Adipocyte (in vitro differentiated cells): Measurements from ENCODE around the gene MTO1.
A peak's percentile ranks its signal among the peaks of the same experiment; 100 is the strongest.
"Not testable (repeated sequence)": the region's sequence is repeated elsewhere in the genome, so short reads cannot be mapped to it uniquely, and the experiment has no call there.

ENCODE experiments used
- DNase-seq: peaks from one replicate; pipeline ENCODE4 v3.0.0-alpha.2; 2015; ENCODE audit warnings: low read depth
- H3K27me3 ChIP-seq: replicated peaks from 2 replicates; pipeline ENCODE4 v1.7.0; 2013; ENCODE audit warnings: mild to moderate bottlenecking, low read length, moderate library complexity; ENCODE audit not compliant: control insufficient read depth, insufficient read depth
- H3K36me3 ChIP-seq: 2 replicates; pipeline ENCODE4 v1.7.0; 2013; ENCODE audit warnings: low read length, mild to moderate bottlenecking, moderate library complexity; ENCODE audit not compliant: control insufficient read depth, insufficient read depth, severe bottlenecking
- H3K4me1 ChIP-seq: 2 replicates; pipeline ENCODE4 v1.7.0; 2013; ENCODE audit warnings: mild to moderate bottlenecking, low read length, moderate library complexity; ENCODE audit not compliant: control insufficient read depth, insufficient read depth
- H3K4me3 ChIP-seq: 2 replicates; pipeline ENCODE4 v1.7.0; 2013; ENCODE audit warnings: mild to moderate bottlenecking, low read length, moderate library complexity
- H3K9ac ChIP-seq: 2 replicates; pipeline ENCODE4 v1.7.0; 2013; ENCODE audit warnings: mild to moderate bottlenecking, low read length, moderate library complexity
- H3K9me3 ChIP-seq: 2 replicates; pipeline ENCODE4 v1.7.0; 2013; ENCODE audit warnings: mild to moderate bottlenecking, low read length, moderate library complexity; ENCODE audit not compliant: control insufficient read depth

MTO1 gene, protein sequence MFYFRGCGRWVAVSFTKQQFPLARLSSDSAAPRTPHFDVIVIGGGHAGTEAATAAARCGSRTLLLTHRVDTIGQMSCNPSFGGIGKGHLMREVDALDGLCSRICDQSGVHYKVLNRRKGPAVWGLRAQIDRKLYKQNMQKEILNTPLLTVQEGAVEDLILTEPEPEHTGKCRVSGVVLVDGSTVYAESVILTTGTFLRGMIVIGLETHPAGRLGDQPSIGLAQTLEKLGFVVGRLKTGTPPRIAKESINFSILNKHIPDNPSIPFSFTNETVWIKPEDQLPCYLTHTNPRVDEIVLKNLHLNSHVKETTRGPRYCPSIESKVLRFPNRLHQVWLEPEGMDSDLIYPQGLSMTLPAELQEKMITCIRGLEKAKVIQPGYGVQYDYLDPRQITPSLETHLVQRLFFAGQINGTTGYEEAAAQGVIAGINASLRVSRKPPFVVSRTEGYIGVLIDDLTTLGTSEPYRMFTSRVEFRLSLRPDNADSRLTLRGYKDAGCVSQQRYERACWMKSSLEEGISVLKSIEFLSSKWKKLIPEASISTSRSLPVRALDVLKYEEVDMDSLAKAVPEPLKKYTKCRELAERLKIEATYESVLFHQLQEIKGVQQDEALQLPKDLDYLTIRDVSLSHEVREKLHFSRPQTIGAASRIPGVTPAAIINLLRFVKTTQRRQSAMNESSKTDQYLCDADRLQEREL

DNA sequence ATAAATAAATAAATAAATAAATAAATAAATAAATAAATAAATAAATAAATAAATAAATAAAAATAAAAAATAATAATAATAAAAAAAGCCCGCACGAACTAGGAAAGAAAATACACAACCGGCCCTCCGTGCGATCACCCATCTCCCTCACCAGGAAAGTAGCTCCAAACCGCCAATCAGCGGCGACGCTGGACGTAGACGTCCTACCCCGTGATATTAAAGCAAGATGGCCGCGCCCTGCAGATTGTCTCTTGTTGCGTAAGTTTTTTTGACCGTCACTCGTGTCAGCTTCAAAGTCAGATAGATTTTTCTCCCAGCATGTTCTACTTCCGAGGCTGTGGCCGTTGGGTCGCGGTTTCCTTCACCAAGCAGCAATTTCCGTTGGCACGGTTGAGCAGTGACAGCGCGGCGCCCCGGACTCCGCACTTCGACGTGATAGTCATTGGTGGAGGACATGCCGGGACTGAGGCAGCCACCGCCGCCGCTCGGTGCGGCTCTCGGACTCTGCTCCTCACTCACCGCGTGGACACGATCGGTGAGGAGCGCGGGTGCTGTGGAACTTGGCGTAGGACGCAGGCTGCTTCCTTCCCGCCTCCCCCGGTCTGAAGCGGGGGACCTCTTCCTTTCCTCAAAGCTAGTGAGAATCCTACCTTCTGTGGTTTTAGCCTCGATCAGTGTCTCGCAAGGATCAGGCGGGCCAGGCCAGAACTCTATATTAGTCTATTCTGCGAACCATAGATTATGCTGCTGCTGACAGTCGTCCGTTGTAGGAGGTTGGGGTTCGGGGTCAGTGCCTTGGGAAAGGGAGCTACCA, at the start of gene MTO1:
Gene MTO1, plus strand, starts transcription at position 201 of the 814 bp plus-strand sequence. Its CDS starts 118 bp downstream, at position 319.
- peaks cover 8% of the 10 kb centered on the region for H3K36me3 ChIP-seq
- DNase-seq: peak; percentile 98
- peaks cover 12% of the 10 kb centered on the region for H3K4me1 ChIP-seq
- peak within 1 kb of the TSS; percentile 98 for H3K9ac ChIP-seq
- peak within 1 kb of the TSS; percentile 98 for H3K4me3 ChIP-seq
- H3K9me3 ChIP-seq: no peaks in the 10 kb centered on the region
- H3K27me3 ChIP-seq: no peaks in the 10 kb centered on the region

DNA sequence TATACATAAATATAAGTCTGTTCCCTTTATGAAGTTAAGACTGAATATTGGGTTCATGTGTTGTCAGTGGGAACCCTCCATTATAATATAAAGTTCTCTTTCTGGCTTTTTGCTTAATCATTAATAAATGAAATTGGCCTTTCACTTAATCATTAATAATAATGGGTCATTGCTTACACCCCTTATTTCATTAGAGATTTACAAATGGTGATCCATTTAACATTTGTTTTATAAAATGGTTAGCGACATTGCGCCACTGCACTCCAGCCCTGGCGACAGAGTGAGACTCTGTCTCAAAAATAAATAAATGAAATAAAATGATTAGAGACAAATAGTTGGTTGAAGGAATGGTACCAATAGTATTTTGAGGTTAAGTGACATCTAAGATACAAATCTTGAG, 48.4 kb upstream of the MTO1 start:
- no peaks in the 10 kb centered on the region for H3K36me3 ChIP-seq
- no peaks in the 10 kb centered on the region for H3K9me3 ChIP-seq
- peaks cover 6% of the 10 kb centered on the region for H3K4me1 ChIP-seq
- H3K9ac ChIP-seq: no peak overlapping the region
- no peak overlapping the region for H3K4me3 ChIP-seq
- H3K27me3 ChIP-seq: no peaks in the 10 kb centered on the region
- DNase-seq: no peak

DNA sequence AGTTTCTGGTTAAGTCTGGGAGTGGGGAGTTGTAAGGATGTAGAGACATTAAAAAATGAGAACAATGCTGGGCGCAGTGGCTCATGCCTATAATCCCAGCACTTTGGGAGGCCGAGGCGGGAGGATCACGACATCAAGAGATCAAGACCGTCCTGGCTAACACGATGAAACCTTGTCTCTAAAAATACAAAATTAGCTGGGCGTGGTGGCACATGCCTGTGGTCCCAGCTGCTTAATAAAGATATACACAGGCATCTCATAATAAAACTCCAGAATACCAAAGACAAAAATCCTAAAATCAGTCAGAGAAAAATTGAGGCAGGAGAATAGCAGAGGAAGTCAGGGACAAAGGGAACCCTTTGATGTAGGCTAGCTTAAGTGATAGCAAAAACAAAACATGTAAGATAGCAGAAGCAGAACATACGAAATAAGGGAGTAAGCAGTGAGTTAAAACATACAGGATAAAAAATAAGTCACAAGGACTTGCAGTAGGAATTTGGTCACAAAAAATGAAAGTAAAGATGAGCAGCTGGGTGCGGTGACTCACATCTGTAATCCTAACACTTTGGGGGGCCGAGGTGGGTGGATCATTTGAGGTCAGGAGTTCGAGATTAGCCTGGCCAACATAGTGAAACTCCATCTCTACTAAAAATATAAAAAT, 43.3 kb upstream of the MTO1 start:
- H3K27me3 ChIP-seq: no peaks in the 10 kb centered on the region
- H3K4me3 ChIP-seq: no peak overlapping the region
- no peaks in the 10 kb centered on the region for H3K4me1 ChIP-seq
- no peak overlapping the region for H3K9ac ChIP-seq
- H3K9me3 ChIP-seq: no peaks in the 10 kb centered on the region
- peak; percentile 7 for DNase-seq
- H3K36me3 ChIP-seq: no peaks in the 10 kb centered on the region

DNA sequence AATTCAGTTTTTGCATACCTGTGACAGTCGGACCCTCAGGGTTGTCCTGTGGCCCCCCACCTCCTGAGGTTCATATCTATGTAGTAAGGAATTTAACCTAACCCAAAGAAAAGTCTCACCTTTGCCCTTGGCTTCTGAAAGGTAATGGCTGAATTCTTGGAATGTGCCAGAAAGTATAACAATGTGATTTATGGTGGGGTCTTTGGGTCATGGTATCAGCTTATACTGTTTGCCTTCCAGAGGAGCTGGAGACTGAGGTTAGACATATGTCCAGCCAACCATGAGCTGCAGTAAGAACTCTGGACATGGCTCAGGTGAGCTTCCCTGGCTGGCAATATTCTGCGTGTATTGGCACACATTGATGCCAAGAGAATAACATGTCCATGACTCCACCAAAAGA, 40.0 kb upstream of the MTO1 start:
- H3K4me1 ChIP-seq: no peaks in the 10 kb centered on the region
- no peaks in the 10 kb centered on the region for H3K9me3 ChIP-seq

DNA sequence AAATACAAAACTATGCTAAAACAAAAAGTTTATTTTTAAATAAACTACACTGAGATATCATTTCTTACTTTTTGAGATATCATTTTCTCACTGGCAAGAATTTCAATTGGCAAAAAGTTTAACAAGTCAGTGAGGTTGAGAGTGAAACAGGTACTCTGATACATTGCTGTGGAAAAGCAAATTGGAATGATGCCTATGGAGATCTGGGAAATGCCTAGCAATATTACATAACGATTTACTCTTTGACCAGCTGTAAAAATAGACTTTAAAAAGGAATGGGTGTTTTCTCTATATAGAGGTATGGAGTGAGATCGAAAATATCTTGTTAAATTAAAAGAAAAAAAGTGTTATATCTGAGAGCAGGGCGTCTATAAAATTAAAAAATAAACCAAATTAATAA, 26.3 kb upstream of the MTO1 start:
- H3K4me1 ChIP-seq: no peaks in the 10 kb centered on the region
- no peaks in the 10 kb centered on the region for H3K27me3 ChIP-seq
- no peak overlapping the region for H3K4me3 ChIP-seq
- H3K9ac ChIP-seq: no peak overlapping the region
- no peak for DNase-seq
- no peaks in the 10 kb centered on the region for H3K9me3 ChIP-seq
- peaks cover under 1% of the 10 kb centered on the region for H3K36me3 ChIP-seq

More for the DNA sequence above, 40.0 kb upstream of the MTO1 start:
- Histone ChIP-seq H3K4me3 (no peak overlapping the region), H3K36me3 (peaks cover 6% of the 10 kb centered on the region), H3K9ac (no peak overlapping the region), H3K27me3 (no peaks in the 10 kb centered on the region)
- DNase-seq: no peak

DNA sequence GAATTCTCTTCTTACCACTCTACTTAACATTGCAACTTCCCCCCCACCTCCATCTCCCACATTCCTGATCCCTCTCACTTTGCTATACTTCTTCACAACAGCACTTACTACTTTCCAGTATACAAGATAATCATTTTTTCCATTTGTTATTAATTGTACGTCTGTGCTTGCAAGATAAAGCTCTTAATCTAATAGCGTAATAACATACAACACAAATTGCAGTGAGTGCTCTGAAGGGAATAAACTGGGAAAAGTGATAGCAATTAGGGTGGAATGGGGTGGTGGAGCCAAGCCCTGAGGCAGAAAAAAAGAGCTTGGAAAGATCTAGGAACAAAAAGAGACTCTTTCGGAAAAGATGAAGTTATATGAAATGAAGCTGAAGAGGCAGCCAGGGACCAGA, 18.0 kb upstream of the MTO1 start:
- Histone ChIP-seq H3K9ac (no peak overlapping the region), H3K4me3 (no peak overlapping the region), H3K27me3 (no peaks in the 10 kb centered on the region), H3K9me3 (no peaks in the 10 kb centered on the region), H3K36me3 (no peaks in the 10 kb centered on the region), H3K4me1 (no peaks in the 10 kb centered on the region)
- no peak for DNase-seq

- Histone ChIP-seq H3K9me3 (no peaks in the 10 kb centered on the region), H3K36me3 (no peaks in the 10 kb centered on the region), H3K4me3 (peak overlapping the region; percentile 87), H3K9ac (peak overlapping the region; percentile 86), H3K4me1 (peaks cover 7% of the 10 kb centered on the region), H3K27me3 (no peaks in the 10 kb centered on the region)
- peak; percentile 79 for DNase-seq
Observed at GRCh38 chr6:73451223-73452106, 10.1 kb upstream of the MTO1 start.

GRCh38 chr6:73452107-73452461, 9.5 kb upstream of the MTO1 start, which contains the start of gene CGAS:
Gene CGAS (minus strand): TSS chr6:73452297. CDS start chr6:73452181, 116 bp downstream.
- Histone ChIP-seq H3K4me3 (peak within 1 kb of the TSS; percentile 87), H3K27me3 (no peaks in the 10 kb centered on the region), H3K9me3 (no peaks in the 10 kb centered on the region), H3K36me3 (no peaks in the 10 kb centered on the region), H3K4me1 (peaks cover 7% of the 10 kb centered on the region), H3K9ac (peak within 1 kb of the TSS; percentile 86)
- peak; percentile 75 for DNase-seq

DNA sequence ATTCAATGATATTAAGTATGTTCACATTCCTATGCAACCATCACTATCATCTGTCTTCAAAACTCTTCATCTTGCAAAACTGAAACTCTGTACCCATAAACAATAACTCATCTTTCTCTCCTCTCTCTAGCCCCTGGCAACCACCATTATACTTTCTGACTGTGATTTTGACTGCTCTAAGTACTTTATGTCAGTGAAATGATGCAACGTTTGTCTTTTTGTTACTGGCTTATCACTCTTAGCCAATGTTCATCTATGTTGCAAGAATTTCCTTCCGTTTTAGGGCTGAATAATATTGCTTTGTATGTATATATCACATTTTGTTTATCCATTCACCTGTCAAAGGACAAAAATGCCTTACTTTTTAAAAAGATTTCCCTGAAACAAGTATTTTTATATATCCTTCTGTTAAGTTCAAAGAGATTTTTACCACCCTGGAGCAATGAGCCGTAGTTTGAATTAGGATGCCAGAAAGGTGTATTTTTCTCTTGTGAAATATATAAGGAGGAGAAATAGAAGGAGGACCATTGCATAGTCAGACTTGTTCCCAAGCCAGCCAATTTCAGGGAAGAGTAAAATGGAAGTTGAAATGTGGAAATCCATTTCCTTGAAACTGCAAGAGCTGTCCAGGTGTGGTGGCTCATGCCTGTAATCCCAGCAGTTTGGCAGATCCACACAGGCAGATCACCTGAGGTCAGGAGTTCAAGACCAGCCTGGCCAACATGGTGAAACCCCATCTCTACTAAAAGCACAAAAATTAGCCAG, 5.5 kb upstream of the MTO1 start:
- Histone ChIP-seq H3K4me1 (peaks cover 9% of the 10 kb centered on the region), H3K9ac (no peak overlapping the region), H3K36me3 (no peaks in the 10 kb centered on the region), H3K27me3 (no peaks in the 10 kb centered on the region), H3K9me3 (no peaks in the 10 kb centered on the region), H3K4me3 (no peak overlapping the region)
- DNase-seq: peak; percentile 55

DNA sequence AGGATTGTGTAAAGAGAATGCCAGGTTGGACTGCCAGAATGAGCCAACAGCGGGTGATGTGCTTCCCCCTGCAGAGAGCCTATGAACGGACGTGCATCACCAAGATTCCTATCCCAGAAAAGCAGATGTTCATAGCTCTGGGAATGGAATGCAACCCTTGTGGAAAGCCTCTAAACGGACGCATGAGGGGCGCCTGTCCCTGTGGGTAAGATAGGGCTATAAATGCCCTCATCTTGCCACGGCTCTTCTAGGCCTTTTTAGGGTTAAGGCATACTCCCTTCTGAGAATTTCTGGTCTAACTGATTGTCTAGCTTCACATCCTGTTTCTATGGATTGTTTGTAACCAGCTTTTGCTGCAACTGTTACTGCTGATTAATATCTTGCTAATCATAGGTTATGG, 2.1 kb upstream of the MTO1 start:
- DNase-seq, H3K36me3 ChIP-seq, H3K9ac ChIP-seq, H3K4me3 ChIP-seq, H3K27me3 ChIP-seq, H3K9me3 ChIP-seq: not testable (repeated sequence)
- H3K4me1 ChIP-seq: peaks cover 16% of the 10 kb centered on the region
